Spleen (tissue), 11 donors: ENCODE measurements around the gene CD36. TPM values are rescaled to one million over a fixed set of nuclear protein-coding genes. Genes with fewer than 3 reads are reported as not detected.
A peak's percentile ranks its signal among the peaks of the same experiment; 100 is the strongest.

ENCODE experiments used
- DNase-seq: peaks from one replicate; pipeline ENCODE4 v3.0.0-alpha.2; 2020
- H3K27ac ChIP-seq, 8 donors: fragments of 200-600 bp; sonication (generic) in 7 of 8; 1 replicate in 4 of 8; 2 replicates in 4 of 8; pipeline versions ENCODE4 v1.5.0 to v1.8.0; 2016 to 2021; ENCODE audit warnings: inconsistent platforms in 4 of 8, mild to moderate bottlenecking in 4 of 8, moderate library complexity in 1 of 8
- H3K27me3 ChIP-seq, 7 donors: fragments of 200-600 bp; sonication (generic) in 6 of 7; replicated peaks in 1 of 7; 1 replicate in 4 of 7; 2 replicates in 3 of 7; pipeline versions ENCODE4 v1.5.0 to v1.8.0; 2016 to 2021; ENCODE audit warnings: inconsistent platforms in 3 of 7, mild to moderate bottlenecking in 1 of 7
- H3K36me3 ChIP-seq, 6 donors: fragments of 200-600 bp; sonication (generic) in 5 of 6; 1 replicate in 4 of 6; 2 replicates in 2 of 6; pipeline versions ENCODE4 v1.5.0 to v1.8.0; 2016 to 2021; ENCODE audit warnings: inconsistent platforms in 2 of 6
- H3K4me1 ChIP-seq, 6 donors: fragments of 200-600 bp; sonication (generic) in 5 of 6; 1 replicate in 3 of 6; 2 replicates in 3 of 6; pipeline versions ENCODE4 v1.5.0 to v1.8.0; 2016 to 2021; ENCODE audit warnings: inconsistent platforms in 3 of 6
- H3K4me3 ChIP-seq, 8 donors: fragments of 200-600 bp; sonication (generic) in 7 of 8; 1 replicate in 4 of 8; 2 replicates in 4 of 8; pipeline versions ENCODE4 v1.5.0 to v1.8.0; 2016 to 2021; ENCODE audit warnings: inconsistent platforms in 4 of 8, mild to moderate bottlenecking in 4 of 8, moderate library complexity in 2 of 8
- H3K9me3 ChIP-seq, 8 donors: fragments of 200-600 bp; sonication (generic) in 7 of 8; 1 replicate in 4 of 8; 2 replicates in 4 of 8; pipeline versions ENCODE4 v1.5.0 to v1.8.0; 2016 to 2021; ENCODE audit warnings: inconsistent platforms in 4 of 8
- POLR2A ChIP-seq, 3 donors: fragments of 450-650 bp; IDR thresholded peaks; one replicate each; pipeline ENCODE4 v1.5.1; 2017; ENCODE audit warnings: antibody characterized with exemption in 3 of 3, mild to moderate bottlenecking in 1 of 3
- POLR2AphosphoS5 ChIP-seq, 3 donors: sonication (generic); formaldehyde crosslinking; IDR thresholded peaks; one replicate each; pipeline ENCODE4 v1.5.1; 2017; ENCODE audit warnings: antibody characterized with exemption in 3 of 3
- WGBS, 5 donors: extraction: QIAGEN DNeasy Blood & Tissue Kit in 3 of 5; methylation state at CpG; one replicate each; pipeline versions ENCODE4 v1.1.5 to v1.1.7; 2013 to 2018; 5-methylcytosine and 5-hydroxymethylcytosine counted together
- intact Hi-C: fragments of 100-400 bp; cut with DNase I; formaldehyde crosslinking; loops from one replicate; pipeline ENCODE4 v1.15.0; 2023; ENCODE audit warnings: low total_unique reads
- polyA plus RNA-seq, 3 donors: library from polyadenylated mRNA; stranded (reverse); fragments of 200-250 nt; gene quantifications; one replicate each; pipeline ENCODE4 v1.2.1, GENCODE V29; 2013
- total RNA-seq, 7 donors: library from RNA; depleted of rRNA in 3 of 7; stranded (reverse); fragments of >200 nt in 3 of 7; fragmentation: NEBNext Ultra II Directional in 4 of 7; extraction: Animal tissue kit (Norgen Biotek cat#: 25700) in 4 of 7; gene quantifications; one replicate each; pipeline versions ENCODE4 v1.1.0 to v1.2.1, GENCODE V29; 2016 to 2021
- TF ChIP-seq, protein P1 (sequence below), 11 experiments: fragments of 200-600 bp in 7 of 11; fragments of 450-650 bp in 4 of 11; sonication (generic) in 4 of 11; IDR thresholded peaks in 8 of 11; conservative IDR thresholded peaks in 3 of 11; 1 replicate in 7 of 11; 2 replicates in 4 of 11; pipeline versions ENCODE4 v1.4.0 to v1.8.0; 2016 to 2021; ENCODE audit warnings: antibody characterized with exemption in 11 of 11, inconsistent platforms in 4 of 11, mild to moderate bottlenecking in 1 of 11
- donor health status: healthy with polysubstance abuse.
- donor health status: DM: no; HTN: no; CAD: no; lungs with moderate emphysema.
- donor health status: DM: no; HTN: no; CAD: no.
- donor health status: Bipolar disorder and iron deficiency.
- donor health status: healthy.
- donor health status: DM: no; HTN: no; CAD: no.
- donor health status: DM: yes; HTN: yes; CAD: no.

CD36 gene
- total and polyA plus RNA-seq, 10 donors: 35.7 to 1,075 (median 595) TPM

GRCh38 chr7:80721883-80722615 is 83.6 kb downstream of the CD36 start:
- Histone ChIP-seq H3K4me1 (peaks cover 0 to 19% (median 7%) of the 10 kb centered on the region in 6 donors), H3K9me3 (peaks cover 0 to 4% (median 0%) of the 10 kb centered on the region in 8 donors), H3K4me3 (no peak overlapping the region), H3K27me3 (no peaks in the 10 kb centered on the region), H3K36me3 (no peaks in the 10 kb centered on the region), H3K27ac (peak overlapping the region in 6 of 8 donors; percentile 22 to 72 (median 53))
- WGBS, 5 donors: 51 to 79% (median 62%) methylated on average over 3 of the region's 3 CpGs
- intact Hi-C loops: no loop called here
- TF ChIP-seq POLR2AphosphoS5 (IDR thresholded peaks at IDR 0.05): no peak
- TF ChIP-seq, protein P1, sequence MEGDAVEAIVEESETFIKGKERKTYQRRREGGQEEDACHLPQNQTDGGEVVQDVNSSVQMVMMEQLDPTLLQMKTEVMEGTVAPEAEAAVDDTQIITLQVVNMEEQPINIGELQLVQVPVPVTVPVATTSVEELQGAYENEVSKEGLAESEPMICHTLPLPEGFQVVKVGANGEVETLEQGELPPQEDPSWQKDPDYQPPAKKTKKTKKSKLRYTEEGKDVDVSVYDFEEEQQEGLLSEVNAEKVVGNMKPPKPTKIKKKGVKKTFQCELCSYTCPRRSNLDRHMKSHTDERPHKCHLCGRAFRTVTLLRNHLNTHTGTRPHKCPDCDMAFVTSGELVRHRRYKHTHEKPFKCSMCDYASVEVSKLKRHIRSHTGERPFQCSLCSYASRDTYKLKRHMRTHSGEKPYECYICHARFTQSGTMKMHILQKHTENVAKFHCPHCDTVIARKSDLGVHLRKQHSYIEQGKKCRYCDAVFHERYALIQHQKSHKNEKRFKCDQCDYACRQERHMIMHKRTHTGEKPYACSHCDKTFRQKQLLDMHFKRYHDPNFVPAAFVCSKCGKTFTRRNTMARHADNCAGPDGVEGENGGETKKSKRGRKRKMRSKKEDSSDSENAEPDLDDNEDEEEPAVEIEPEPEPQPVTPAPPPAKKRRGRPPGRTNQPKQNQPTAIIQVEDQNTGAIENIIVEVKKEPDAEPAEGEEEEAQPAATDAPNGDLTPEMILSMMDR (IDR thresholded peaks at IDR 0.05 in 8 of 11, conservative IDR thresholded peaks at IDR 0.05 in 3 of 11): no peak
- TF ChIP-seq POLR2A (IDR thresholded peaks at IDR 0.05): no peak
- DNase-seq: no peak

DNA sequence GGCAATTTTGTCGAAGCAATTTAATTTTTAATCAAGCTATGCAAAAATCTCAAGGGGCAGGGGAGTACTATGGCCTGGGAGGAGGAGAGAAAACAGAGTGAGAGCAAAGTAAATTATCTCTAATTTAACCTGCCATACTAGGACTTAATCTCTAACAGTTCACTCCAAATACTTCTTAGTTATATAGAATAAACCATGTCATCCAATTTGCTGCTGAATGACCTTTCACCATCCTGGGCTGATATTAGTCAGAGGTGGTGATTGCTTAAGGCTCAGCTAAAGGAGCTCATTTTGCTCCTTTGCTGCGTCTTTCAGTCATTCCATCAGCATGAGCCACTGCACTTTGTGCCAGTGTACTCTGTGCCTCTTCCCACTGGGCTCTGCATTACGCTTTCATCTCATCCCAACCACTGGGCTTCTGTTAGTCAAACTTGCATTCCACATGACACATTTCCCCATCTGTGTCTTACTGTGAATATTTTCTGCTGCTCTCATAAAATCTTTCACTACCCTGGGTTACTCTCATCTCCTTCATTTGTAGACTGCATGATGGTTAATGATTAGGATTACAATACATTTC is 84.3 kb downstream of the CD36 start:
- H3K4me3 ChIP-seq: no peak overlapping the region
- intact Hi-C loops: no loop called here
- H3K4me1 ChIP-seq: peaks cover 0 to 19% (median 7%) of the 10 kb centered on the region in 6 donors
- WGBS, 5 donors: 65 to 86% (median 77%) methylated on average over 3 of the region's 3 CpGs
- H3K36me3 ChIP-seq: no peaks in the 10 kb centered on the region
- no peaks in the 10 kb centered on the region for H3K27me3 ChIP-seq
- TF ChIP-seq, protein P1 (IDR thresholded peaks at IDR 0.05 in 8 of 11, conservative IDR thresholded peaks at IDR 0.05 in 3 of 11): no peak
- TF ChIP-seq POLR2AphosphoS5 (IDR thresholded peaks at IDR 0.05): no peak
- no peak for TF ChIP-seq POLR2A (IDR thresholded peaks at IDR 0.05)
- no peak for DNase-seq
- H3K9me3 ChIP-seq: peaks cover 0 to 4% (median 0%) of the 10 kb centered on the region in 8 donors
- peak overlapping the region in 6 of 8 donors; percentile 8 to 72 (median 53) for H3K27ac ChIP-seq

- WGBS, 5 donors: 66 to 83% (median 82%) methylated on average over 4 of the region's 4 CpGs
- no peaks in the 10 kb centered on the region for H3K27me3 ChIP-seq
- intact Hi-C loops: no loop called here
- H3K4me3 ChIP-seq: no peak overlapping the region
- H3K4me1 ChIP-seq: peaks cover 0 to 19% (median 7%) of the 10 kb centered on the region in 6 donors
- H3K36me3 ChIP-seq: no peaks in the 10 kb centered on the region
- no peak overlapping the region for H3K27ac ChIP-seq
- H3K9me3 ChIP-seq: peaks cover 0 to 4% (median 0%) of the 10 kb centered on the region in 8 donors
- DNase-seq: no peak
- TF ChIP-seq, protein P1 (IDR thresholded peaks at IDR 0.05 in 8 of 11, conservative IDR thresholded peaks at IDR 0.05 in 3 of 11): no peak
- TF ChIP-seq POLR2AphosphoS5 (IDR thresholded peaks at IDR 0.05): no peak
- TF ChIP-seq POLR2A (IDR thresholded peaks at IDR 0.05): no peak
Observed at GRCh38 chr7:80724249-80724871, 85.9 kb downstream of the CD36 start.

GRCh38 chr7:80725181-80725611 is 86.8 kb downstream of the CD36 start:
- WGBS, 5 donors: 63 to 86% (median 66%) methylated on average over 4 of the region's 4 CpGs
- intact Hi-C loops: no loop called here
- no peak for TF ChIP-seq POLR2A (IDR thresholded peaks at IDR 0.05)
- no peak for TF ChIP-seq POLR2AphosphoS5 (IDR thresholded peaks at IDR 0.05)
- TF ChIP-seq, protein P1 (IDR thresholded peaks at IDR 0.05 in 8 of 11, conservative IDR thresholded peaks at IDR 0.05 in 3 of 11): no peak
- H3K4me3 ChIP-seq: no peak overlapping the region
- H3K36me3 ChIP-seq: no peaks in the 10 kb centered on the region
- no peak for DNase-seq
- no peaks in the 10 kb centered on the region for H3K27me3 ChIP-seq
- H3K9me3 ChIP-seq: no peaks in the 10 kb centered on the region
- H3K27ac ChIP-seq: no peak overlapping the region
- H3K4me1 ChIP-seq: peaks cover 0 to 19% (median 7%) of the 10 kb centered on the region in 6 donors
